Subcutaneous adipose tissue (tissue), 4 donors: Measurements from ENCODE around the gene PDSS2. TPM values are rescaled to one million over a fixed set of nuclear protein-coding genes. Genes with fewer than 3 reads are reported as not detected.

Source experiments
- CTCF ChIP-seq: fragments of 450-650 bp; IDR thresholded peaks from one replicate; pipeline ENCODE4 v1.5.1; 2016; ENCODE audit warnings: low read depth, mild to moderate bottlenecking, control low read depth, antibody characterized with exemption, moderate library complexity
- total RNA-seq, 4 donors: library from RNA; depleted of rRNA; stranded (reverse); fragments of >200 nt; gene quantifications; one replicate each; pipeline ENCODE4 v1.1.0, GENCODE V29; 2016

PDSS2 gene
- total RNA-seq, 4 donors from 2014 or later: 7.3 to 11.3 (median 8.9) TPM

- no peak for TF ChIP-seq CTCF
Observed at GRCh38 chr6:107354451-107354850, 104.9 kb downstream of the PDSS2 start.

GRCh38 chr6:107353773-107354382 is 105.5 kb downstream of the PDSS2 start:
- no peak for TF ChIP-seq CTCF

GRCh38 chr6:107348224-107348623 is 111.1 kb downstream of the PDSS2 start:
- TF ChIP-seq CTCF: no peak

GRCh38 chr6:107345393-107345792 is 114.0 kb downstream of the PDSS2 start:
- TF ChIP-seq CTCF: no peak

- TF ChIP-seq CTCF: no peak
Observed at GRCh38 chr6:107344981-107345380, 114.4 kb downstream of the PDSS2 start.

- TF ChIP-seq CTCF: no peak
Observed at GRCh38 chr6:107344383-107344782, 115.0 kb downstream of the PDSS2 start.

- no peak for TF ChIP-seq CTCF
Observed at GRCh38 chr6:107342144-107342543, 117.2 kb downstream of the PDSS2 start.
